ENCODE measurements around the gene TNK2.

- TF ChIP-seq GATA2 (IDR thresholded peaks at IDR 0.05; ENCODE audit: low read depth, low read length): no peak
- TF ChIP-seq GATA3 (IDR thresholded peaks at IDR 0.05; ENCODE audit: low read depth, low read length): no peak
Measured at GRCh38 chr3:195853996-195854395, 54.4 kb downstream of the TNK2 start.
